ENCODE measurements around the gene RAD51B.

The RAD51B gene

GRCh38 chr14:68619790-68620574 lies 800.4 kb downstream of the RAD51B start:
- no peak for DNase-seq (ENCODE audit: low read depth in 3 of 3)

- no peak for DNase-seq (ENCODE audit: low read depth in 3 of 3)
These were observed 802.1 kb downstream of the RAD51B start for GRCh38 chr14:68621400-68622365.

DNA sequence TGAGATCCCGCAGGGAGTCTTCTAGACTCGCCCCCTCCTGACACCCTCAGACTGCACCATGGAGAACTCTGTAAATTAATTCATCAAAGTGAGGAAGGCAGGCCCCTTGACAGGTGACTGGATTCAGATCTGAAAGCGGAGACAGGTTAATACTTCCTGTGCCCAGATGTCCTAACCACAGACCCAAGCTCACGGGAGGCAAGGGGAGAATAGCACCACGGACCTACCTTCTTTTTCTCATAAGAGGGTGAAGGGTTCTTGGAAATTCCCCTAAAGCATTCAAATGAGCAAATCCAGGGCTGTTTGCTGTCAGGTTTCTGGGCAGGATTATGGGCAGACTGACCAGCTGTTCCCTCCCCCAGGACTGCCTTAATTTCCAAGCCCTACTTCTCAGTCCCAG lies 803.3 kb downstream of the RAD51B start:
- no peak for DNase-seq (ENCODE audit: low read depth in 3 of 3)

DNA sequence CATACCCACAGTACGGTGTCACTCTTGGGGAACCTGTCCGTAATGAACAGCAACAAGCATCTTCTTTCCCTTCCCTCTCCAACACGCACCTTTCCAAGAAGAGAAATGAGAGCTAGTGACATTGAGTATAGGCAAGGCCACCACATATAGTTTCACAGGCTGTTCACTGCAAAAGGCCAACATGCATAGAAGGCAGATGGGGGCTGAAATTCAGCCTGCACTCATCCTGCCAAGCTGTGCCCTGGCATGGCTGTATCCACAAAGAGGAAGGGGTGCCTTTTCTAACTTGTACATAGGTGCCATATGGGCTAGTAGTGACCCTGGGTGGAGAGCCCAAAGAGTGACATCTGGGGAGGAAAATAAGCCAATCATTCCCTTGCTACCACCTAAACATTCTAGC lies 803.7 kb downstream of the RAD51B start:
- DNase-seq (ENCODE audit: low read depth in 3 of 3) = no peak

- DNase-seq (ENCODE audit: low read depth in 3 of 3) = no peak
These were observed 804.2 kb downstream of the RAD51B start for GRCh38 chr14:68623826-68624225.

DNA sequence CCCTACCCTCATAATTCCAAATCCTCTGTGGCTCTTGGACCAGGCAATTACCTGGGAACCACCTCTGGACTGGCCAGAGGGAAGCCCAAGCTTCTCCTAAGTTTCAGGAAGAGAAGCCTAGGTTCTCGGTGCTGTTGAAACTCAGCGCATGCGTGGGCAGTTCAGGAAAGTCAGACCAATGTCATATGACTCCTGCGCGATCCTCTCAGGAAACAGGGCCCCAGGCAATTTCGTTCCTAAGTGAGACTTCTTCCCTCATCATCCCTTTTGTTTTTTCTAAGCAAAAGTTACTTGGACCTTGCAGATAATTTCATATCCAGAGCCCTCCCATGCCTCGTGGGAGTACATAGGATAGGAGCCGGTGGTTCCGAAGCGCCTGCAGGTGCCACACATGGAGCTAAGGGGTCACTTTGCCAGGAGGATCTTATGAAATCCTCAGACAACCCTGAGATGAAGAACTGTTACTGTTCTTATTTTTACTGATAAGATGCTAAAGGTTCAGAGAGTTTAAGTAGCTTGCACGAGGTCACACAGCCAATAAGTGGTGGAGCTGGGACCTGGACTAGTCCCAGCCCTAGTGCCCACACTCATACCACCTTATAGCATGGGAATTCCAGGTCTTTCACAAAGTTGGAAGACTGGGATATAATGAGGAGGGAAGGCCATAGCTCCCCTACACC lies 805.1 kb downstream of the RAD51B start:
- no peak for DNase-seq (ENCODE audit: low read depth in 3 of 3)

- no peak for DNase-seq (ENCODE audit: low read depth in 3 of 3)
These were observed 805.9 kb downstream of the RAD51B start for GRCh38 chr14:68625366-68626090.

- no peak for DNase-seq (ENCODE audit: low read depth in 3 of 3)
These were observed 806.8 kb downstream of the RAD51B start for GRCh38 chr14:68626386-68626785.

- no peak for DNase-seq (ENCODE audit: low read depth in 3 of 3)
These were observed 807.7 kb downstream of the RAD51B start for GRCh38 chr14:68627050-68627867.

DNA sequence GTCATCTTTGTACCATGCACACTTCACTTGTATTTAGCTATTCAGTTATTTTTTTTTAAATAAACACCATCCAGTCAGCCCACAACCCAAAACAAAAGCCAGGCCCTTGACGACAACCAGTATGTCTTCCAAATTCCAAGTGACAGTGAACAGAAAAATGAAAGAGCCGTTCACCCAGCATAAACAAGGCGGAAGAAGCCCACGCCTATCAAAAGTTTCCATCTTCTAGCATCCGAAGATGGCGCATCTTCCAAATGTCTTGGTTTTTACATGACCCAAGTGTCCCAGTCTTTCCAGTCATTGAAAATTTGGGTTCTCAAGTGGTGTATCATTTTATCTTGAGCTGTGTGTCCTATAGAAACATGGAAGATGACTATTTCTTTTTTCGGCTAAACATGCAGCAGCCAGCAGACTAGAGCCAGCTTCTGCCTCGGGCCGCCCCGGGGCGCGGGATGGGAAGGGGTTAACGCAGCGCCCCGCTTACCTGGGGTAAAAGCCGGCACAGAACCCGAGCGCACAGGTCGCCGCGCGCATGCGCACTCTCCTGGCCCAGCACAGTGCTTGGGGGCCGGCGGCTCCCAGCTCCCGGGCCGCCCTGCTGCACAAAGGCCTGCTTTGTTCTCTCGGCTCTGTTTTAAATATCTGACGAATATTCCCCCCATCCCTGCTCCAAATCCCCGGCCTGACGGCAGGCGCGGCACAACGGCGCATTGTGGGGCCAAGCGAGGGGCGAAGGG lies 808.5 kb downstream of the RAD51B start:
- DNase-seq (ENCODE audit: low read depth in 3 of 3) = peak; percentile 10 to 57 (median 43)

DNA sequence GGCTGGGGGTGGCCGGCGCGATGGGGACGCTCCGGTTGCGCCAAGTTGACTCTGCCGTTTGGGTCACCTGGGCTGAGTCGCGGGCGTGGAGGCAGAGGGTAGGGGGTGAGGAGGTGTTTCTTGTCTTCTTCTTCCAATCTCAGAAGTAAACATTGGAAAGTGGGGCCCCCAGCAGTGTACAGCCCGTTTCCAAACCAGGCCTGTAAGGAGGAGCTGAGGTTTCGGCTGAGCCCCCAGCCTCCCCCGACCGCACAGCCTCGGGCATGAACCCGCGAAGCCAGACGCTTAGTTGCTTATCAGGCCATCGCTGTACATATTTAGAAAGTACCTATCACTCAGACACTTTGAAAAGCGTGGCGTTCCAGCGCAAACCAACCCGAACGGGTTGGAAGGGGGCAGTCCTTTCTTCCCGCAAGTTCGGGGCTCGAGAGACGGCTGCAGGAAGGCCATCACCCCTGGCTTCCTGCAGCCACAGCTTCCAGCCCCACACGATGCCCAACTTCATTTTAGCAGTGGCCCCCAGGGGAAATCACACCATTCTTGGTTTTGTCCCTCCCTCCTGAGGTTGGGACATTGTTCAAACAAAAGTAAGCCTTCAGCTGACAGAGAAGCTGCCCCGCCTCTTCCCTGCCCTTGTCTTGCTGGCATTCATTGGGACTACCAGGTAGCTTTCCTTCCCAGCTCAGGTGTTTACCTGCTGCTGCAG lies 809.2 kb downstream of the RAD51B start:
- peak in 1 of 3 experiments; percentile 16 for DNase-seq (ENCODE audit: low read depth in 3 of 3)

- no peak for DNase-seq (ENCODE audit: low read depth in 3 of 3)
These were observed 810.5 kb downstream of the RAD51B start for GRCh38 chr14:68630081-68630571.

- no peak for DNase-seq (ENCODE audit: low read depth in 3 of 3)
These were observed 811.2 kb downstream of the RAD51B start for GRCh38 chr14:68630611-68631393.

DNA sequence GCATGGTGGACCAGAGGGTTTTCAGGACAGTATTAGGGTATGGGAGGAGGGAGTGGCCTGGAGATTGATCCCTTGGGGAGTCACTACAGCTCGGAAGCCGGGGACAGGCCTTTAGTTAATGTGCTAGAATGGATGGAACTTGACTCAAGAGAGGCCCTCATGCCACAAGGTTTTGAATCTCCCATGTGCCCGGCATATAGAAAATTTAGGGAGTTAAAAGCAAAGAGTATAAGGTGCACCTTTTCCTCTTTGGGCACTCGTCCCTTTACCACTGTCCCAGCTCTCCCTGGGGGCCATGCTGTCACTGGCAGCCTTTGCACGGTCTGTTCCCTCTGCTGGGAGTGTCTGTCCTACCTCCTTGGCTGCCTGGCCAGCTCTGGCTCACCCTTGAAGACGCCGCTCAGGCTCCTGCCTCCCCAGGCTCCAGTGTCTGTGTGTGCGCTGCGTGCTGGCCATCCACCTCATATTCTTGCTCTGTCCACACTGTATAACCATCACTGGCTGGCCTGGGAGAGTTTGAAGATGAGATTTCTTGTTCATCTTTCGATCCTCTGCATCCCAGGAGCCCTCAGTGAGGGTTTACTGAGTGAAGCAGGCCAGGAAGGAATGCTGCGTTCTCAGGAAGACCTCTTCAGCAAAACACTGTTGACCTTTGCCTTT lies 811.9 kb downstream of the RAD51B start:
- DNase-seq (ENCODE audit: low read depth in 3 of 3) = no peak

DNA sequence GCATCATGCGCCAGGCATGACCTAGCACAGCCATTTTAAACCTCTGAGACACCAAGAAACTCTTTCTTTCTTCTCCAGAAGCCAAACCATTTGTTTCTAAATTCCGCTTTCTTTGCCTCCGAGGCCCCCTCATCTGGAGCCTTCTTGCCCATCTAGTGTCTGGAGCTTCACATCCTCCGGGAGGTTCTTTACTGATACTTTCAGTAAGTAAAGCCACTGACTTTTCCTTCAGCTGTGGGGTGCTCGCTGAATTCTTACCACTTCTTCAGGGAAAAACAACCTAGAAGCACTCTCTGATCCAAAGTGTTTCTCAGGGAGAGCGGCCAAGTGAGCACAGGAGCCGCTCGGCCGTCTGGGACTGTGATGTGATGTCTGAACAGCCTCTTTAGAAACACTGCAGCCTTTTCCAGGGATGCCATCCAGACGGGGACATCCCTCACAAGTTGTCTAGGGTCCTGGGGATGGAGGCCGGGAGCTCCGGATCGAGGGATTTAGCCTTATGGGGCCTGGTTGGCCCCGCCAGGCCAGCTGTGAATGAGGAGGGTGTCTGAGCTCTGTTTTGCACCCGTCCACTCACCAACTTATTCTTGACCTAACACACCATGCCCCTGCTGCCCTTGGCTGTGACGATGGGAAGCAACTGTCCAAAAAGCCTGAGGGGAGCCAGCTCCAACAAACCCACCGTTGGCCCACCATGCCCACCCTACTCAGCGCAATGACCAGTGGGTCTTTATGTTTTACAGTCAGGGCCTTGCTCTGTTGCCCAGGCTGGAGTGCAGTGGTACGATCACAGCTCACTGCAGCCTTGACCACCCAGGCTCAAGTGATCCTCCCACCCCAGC lies 812.7 kb downstream of the RAD51B start:
- no peak for DNase-seq (ENCODE audit: low read depth in 3 of 3)

DNA sequence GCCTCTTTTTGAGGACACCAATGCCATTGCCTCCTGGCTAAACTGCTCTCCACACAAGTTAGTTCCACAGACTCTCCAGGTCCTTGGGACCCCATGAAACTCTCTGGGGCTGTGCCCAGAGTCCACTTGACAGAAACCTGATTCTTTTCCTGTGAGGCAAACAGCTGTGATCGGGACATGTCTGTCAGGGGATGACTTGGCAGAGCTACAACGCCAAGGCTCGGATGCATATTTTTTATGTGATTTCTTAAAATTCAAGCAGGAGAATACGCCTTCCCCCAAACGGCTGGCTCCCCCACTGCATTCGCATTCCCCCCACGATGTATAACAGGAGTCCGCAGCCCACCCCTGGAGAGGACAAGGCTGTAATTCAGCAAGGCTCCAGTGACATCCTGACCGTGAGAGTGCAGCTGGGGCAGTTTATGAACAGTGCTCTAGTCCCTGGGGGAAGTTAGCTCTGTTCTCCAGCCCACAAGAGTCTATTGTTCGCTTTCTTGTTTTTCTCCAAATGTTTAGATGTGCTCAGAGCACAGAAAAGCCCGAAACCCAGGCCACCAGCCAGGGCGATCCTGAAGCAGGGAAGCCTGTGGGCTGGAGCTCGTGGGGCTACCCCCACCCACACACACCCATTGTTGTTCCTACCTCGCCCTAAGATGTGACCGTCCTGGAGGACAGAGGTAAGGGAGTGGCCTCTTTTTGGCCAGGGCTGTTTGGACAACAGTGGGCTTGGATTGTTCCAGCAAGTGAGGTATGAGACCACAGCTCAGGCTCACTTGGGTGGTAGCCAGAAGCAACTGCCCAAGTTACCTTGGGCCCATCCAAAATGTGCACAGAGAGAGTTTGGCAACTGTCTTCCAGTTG lies 813.8 kb downstream of the RAD51B start:
- no peak for DNase-seq (ENCODE audit: low read depth in 3 of 3)
